ENCODE data around the gene RSBN1L.

- TF ChIP-seq, protein P1, sequence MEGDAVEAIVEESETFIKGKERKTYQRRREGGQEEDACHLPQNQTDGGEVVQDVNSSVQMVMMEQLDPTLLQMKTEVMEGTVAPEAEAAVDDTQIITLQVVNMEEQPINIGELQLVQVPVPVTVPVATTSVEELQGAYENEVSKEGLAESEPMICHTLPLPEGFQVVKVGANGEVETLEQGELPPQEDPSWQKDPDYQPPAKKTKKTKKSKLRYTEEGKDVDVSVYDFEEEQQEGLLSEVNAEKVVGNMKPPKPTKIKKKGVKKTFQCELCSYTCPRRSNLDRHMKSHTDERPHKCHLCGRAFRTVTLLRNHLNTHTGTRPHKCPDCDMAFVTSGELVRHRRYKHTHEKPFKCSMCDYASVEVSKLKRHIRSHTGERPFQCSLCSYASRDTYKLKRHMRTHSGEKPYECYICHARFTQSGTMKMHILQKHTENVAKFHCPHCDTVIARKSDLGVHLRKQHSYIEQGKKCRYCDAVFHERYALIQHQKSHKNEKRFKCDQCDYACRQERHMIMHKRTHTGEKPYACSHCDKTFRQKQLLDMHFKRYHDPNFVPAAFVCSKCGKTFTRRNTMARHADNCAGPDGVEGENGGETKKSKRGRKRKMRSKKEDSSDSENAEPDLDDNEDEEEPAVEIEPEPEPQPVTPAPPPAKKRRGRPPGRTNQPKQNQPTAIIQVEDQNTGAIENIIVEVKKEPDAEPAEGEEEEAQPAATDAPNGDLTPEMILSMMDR (IDR thresholded peaks at IDR 0.05; ENCODE audit: insufficient read depth, low read depth, low read length): no peak
- TF ChIP-seq EZH2 (IDR thresholded peaks at IDR 0.05; ENCODE audit: insufficient read depth, low read length): no peak
Measured at GRCh38 chr7:77791956-77792355, 95.7 kb downstream of the RSBN1L start.

Data from astrocyte (in vitro differentiated cells and primary cell).